Medulla oblongata (tissue), 1 donor: ENCODE measurements around the gene SH3PXD2B.
"Not testable (repeated sequence)": the region's sequence is repeated elsewhere in the genome, so short reads cannot be mapped to it uniquely, and the experiment has no call there.

Experiments
- DNase-seq: peaks from one replicate; pipeline ENCODE4 v3.0.0-alpha.2; 2015; ENCODE audit errors: extremely low spot score

SH3PXD2B gene

DNA sequence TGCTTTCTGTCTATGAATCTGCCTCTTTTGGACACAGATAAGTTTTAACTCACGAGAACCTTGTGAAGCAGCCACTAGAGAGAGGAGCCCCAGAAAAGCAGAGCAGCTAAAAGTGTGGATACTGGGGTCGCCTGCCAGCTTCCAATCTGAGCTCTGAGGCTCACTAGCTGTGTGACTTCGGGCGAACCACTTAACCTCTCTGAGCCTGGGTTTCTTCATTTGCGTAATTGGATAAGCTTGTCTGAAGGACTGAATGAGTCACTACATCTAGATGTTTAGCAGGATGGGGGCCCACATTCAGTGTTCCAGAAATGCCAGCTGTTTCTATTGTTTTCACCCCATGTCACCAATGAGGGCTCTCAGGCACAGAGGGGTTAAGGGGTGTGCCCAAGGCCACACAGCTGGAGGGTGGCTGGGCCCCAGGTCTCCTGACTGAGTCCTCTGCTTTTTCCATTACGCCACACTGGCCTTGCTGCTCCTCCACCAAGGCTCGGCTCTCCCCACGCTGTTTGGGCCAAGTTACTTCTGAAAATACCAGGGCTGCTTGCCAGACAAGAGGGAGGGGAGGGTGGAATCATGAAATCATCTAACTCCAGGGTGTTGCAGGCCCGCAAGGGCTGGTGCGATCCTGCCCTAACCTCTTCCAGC, 36.2 kb downstream of the SH3PXD2B start:
- DNase-seq: peak; percentile 86

DNA sequence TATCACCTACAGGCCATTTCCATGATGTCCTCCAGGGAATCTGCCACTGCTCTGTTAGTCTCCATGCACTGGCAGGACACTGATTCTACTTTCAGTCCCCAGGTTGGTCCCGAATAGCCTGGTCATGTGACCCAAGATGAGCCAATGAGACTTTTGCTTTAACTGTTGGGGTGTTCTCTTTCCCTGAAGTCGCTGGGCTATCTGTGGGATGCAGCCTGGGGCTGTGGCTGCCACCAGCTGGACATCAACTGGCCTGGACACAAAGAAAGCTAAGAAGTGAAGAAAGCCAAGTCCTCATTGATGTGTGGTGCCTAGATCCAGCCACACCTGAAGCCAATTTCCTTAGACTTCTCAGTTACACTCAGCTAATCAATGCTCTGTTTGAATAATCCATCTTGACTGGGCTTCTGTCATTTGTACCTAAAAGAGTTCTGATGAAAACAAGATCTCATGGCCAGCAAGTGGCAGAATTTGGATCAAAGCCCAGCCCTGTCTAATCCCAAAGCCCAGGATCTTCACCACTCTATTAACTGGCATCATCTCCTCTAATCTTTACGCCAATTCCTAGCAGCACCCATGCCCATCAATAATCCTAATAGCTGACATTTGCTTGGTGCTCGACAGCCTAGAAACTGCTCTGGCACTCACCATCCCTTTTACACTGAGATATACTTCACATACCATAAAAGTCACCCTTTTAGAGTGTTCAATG, 37.0 kb downstream of the SH3PXD2B start:
- peak; percentile 53 for DNase-seq

DNA sequence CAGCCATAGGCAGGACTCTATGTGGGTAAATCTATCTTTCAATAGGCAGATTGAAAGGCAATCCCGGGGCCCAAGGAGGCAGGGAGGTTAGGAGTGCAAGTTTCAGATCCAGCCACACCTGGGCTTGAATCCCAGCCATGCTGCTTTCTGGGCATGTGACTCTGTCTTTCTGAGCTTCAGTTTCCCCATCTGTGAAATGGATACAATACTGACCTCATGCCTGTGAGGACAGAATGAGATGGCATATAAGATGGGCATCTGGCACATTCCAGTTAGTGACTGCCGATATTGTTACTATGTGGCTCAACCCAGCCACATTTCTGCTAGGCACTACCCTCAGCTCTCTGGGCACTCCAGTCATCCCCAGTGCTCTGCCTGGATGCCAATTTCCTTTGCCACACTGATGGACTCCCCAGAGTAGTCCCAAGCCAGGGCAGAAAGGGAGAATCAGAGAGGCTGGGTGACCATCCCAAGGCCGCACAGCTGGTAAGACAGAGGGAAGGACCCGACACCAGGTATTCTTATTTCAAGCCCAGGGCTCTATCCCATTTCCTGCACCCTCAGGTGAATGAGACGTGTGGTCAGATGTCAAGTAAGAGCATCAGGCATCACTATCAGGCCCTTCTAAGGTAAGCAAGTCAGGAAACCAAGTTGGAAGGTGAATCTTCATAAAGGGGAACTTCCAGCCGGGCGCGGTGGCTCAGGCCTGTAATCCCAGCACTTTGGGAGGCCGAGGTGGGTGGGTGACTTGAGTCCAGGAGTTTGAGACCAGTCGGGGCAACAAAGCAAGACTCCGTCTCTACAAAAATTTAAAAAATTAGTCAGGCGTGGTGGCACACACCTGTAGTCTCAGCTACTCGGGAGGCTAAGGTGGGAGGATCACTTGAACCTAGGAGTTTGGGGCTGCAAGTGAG, 38.7 kb downstream of the SH3PXD2B start:
- DNase-seq: no peak

DNA sequence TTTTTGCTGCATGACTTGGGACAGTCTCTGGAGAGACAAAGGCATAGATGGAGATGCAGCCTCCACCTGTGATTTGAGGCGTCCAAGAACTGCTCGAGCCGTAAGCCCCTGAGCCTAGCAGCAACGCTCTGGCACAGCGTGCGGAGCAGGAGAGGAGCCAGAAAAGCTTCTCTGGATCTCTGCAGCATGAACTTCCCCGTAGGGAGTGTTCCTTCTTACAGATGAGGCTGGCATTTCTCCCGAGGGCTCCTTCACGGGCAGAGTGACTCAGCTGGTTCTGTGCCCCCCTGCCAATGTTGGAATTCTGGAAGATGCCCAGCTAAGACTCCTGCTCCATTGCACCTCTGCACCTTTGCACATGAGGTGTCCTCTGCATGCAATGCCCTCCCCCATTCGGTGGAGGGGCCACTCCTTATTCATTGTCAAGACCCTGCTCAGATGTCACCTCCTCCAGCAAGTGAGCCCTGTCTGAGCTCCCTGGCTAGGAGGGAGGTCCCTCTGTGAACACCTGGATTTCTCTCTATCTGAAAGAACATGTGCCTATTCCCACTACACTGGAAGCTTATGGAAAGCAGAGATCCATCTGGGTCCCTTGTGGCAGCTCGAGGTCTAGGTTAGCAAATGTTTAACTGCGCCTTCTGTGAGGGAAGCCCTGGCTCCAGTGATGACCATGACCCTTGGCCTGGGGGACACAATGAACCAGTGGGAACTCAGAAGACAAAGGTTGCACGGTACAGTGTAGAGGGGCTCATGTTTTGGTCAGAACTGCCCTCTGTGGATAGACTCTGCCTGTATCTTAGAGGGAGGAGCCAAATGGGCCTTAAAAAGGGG, 39.6 kb downstream of the SH3PXD2B start:
- peak; percentile 63 for DNase-seq

DNA sequence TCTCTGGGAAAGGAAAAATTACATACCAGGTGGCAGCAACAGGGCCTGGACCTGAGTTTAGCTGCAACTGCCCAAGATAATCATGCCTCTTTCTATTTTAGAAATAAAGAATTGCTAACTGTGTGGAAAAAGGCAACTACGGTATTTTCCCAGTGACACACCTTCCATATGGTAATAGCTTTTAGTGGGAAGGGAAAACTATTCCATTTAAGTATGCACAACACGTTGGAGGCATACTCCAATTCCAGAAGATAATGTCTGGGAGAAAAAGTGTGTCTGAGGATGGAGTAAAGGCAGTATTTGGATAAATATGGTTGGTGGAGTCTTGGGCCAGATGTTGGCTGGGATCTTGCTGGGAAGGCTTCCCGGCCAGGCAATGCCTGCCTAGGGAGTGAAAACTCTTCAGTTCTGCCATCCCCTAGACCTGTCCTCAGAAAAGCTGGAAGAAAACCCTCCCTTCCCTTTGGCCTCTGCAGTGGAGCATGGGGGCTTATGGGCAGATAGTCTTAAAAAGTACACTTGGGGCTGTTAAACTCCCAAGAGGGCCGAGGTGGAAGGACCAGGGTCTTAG, 40.6 kb downstream of the SH3PXD2B start:
- DNase-seq: no peak

DNA sequence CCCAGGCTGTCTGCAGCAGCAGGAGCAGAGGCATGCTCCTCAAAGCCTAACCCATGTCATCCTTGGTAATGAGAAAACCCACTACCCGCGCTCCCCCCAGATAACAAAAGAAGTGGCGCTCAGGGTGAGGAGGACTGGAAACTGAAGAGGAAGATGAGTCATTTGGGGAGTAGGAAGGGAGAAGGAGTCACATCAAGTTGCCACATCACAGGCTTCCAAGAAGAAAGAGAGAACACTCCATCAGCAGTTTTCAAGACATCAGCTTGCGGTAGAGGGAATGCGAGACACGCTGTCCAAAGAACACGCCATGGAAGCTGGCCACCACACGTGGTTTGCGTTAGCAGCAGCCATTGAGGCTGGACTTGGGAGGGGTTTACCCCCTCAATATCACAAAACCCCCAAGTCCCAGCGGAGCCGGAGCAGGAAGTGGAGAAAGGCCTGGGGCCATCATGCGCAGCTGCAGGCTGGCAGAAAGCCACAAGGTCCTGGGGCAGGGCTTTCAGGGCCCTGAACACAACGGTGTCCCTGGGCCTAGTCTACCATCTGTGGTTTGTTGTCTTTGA, 41.5 kb downstream of the SH3PXD2B start:
- peak; percentile 78 for DNase-seq

DNA sequence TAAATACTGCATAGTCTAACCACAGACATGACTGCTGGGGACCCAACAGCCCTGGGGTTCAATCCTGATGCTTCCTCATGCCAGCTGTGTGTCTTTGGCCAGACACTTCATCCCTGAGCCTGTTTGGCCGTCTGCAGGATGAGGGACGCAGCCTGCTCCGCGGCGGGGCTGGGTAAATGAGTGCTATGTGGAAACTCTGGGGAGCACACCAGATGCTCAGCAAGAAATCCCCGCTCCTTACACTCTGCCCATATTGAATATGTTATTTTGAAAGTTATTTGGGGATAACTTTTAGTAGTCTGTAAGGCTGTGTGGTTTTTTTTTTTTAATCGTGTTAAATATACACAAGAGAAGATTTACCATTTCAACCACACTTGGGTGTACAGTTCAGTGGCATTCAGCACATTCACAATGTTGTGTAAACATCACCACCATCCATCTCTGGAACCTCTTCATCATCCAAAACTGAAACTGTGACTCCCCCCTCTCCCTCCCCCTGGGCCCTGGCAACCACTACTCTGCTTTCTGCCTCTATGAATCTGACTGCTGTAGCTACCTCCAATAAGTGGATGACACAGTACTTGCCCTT, 42.7 kb downstream of the SH3PXD2B start:
- DNase-seq: no peak

DNA sequence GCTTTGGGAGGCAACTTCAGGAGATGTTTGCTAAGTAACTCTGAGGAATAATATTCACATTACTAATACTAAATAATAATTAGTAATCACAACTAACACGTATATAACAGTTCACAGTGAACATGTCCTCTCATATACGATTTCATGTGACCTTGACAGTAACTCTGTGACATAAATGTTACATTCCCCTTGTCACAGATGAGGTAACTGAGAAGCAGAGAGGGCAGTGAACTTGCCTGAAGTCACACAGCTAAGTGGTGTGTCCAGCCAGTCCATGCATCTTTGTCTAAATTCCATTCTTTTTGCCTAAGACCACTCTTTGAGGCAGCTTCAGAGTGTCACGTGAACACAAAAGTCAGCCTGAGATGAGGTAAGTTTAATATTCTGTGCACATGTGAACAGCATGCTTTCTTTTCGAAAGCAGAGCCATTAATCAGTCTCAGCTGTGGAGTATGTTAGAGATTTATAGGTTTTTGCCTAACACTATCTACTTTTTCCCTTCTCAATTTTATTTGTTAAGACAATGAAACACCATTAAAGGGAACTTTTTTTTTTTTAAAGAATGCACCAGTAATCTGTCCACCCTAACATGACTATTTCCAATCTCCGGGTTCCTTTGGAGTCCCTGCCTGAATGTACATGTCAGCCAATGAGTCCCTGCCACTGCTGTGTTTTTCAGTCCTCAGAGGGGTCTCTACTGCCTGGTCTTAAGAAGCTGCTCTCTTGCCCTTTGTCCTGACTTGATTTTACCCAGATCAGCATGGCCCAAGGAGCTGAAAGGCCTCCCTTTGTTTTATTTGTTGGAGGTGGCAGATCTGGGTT, 43.5 kb downstream of the SH3PXD2B start:
- DNase-seq: no peak

DNA sequence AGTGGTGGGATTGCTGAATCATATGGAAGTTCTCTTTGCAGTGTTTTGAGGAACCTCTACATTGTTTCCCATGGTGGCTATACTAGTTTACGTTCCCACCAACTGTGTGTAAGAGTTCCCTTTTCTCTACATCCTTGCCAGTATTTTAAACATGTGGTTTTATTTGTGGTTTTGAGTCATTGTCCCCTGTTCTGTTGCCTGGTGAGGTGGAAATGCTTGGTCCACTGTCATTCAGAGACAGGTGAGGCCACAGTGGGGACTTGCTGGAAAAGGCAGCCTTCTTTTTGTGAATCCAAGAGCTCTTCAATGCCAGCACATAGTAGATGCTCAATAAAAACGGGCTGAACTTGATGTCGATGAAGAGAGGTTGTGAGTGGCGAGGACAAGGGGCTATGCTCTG, 44.2 kb downstream of the SH3PXD2B start:
- peak; percentile 50 for DNase-seq

DNA sequence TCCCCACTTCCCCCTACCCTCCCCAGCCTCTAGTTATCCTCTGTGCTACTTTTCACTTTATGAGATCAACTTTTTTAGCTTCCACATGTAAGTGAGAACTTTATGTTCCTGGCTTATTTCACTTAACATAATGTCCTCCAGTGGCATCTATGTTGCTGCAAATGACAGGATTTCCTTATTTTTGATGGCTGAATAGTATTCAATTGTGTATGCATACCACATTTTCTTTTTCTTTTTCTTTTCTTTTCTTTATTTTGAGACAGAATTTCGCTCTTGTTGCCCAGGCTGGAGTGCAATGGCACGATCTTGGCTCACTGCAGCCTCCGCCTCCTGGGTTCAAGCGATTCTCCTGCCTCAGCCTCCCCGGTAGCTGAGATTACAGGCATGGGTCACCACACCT, 44.8 kb downstream of the SH3PXD2B start:
- not testable (repeated sequence) for DNase-seq

DNA sequence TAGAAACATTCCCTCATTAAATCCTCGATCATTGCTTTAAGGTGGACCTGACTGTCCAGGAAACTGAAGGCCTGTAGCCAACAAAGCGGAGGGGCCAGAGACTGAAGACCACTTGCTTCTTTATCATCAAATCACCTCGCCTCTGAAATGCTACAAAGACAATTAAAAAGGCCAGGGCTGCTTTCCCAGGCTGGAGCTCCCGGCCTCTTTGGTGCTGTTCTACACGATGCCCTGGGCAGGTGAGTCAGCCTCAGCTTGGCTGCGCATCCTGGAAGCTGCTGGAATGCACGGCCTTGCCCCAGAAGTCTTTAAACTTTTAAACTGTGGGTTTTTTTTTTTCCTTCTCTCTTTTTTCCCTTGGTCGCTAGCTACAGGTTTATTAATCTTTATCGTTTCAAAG, 46.5 kb downstream of the SH3PXD2B start:
- no peak for DNase-seq

DNA sequence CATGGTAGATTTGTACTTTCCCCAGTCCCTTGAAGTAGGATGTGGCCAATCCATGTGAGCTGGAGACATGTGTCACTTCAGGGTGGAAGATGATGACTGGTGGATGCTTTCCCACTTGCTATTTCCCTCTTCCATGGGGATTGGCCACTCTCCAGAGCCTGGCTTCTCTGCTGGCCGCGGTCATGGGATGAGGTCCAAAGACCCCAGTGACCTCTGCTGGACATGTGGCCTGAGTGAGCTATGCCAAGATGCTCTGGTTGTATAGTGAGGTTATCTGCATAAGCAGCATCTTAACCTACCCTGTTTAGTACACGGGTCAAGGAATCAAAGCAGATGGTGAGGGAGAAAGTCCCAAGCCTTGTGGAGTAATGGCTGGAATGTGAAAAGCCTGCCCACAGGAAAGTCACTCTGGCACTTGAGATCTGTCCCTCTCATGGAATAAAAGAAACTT, 47.1 kb downstream of the SH3PXD2B start:
- DNase-seq: no peak

DNA sequence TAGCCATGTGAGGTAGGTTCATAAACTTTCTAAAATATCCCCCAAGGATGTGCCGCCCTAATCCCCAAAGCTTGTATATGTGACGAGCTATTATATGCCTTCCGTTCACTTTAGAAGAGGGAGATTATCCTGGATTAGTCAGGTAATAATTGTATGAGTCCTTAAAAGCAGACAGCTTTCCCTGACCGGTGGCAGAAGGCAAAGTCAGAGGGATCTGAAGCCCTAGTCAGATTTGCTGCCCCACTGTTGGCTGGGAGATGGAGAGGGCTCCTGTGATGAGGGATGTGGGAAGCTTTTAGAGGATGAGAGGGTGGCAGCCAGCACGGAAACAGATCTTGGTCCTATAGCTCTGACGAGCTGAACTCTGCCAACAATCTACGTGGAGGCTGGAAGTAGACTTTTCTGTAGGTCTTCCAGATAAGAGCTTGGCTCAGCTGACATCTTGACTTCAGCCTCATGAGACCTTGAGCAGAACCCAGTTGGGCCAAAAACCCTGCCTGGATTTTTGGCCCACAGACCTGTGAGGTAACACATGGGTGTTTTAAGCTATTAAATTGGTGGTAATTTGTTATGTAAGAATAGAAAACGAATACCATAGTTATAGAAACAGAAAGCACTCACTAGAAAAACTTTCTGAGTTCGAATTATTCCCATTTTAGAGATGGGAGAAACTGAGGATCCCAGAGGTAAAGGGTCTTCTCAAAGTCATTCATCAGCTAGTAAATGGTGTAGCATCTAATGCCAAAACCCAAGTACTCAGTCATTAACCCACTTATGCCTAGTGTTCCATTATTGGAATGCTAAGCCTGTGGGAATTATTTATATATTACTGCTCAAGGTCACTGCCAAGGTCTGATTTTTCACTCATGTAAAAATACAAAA, 48.9 kb downstream of the SH3PXD2B start:
- no peak for DNase-seq

DNA sequence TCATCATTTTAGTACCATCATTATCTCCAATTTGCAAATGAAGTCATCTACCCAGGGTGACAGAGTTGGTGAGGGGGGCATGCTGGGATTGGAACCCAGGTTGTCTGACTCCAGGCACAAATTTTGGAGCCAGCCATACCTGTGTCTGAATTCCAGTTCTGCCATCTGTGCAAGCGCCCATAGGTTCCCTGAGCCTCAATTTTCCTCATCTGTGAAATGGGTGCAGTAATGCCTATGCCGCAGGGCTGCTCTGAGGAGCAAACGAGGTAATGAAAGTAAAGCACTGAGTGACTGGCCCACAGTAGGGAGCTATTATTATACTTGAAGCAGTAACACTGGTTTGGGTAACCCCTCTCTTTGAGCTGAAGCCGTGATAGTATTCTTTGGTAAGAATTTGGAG, 49.6 kb downstream of the SH3PXD2B start:
- no peak for DNase-seq

DNA sequence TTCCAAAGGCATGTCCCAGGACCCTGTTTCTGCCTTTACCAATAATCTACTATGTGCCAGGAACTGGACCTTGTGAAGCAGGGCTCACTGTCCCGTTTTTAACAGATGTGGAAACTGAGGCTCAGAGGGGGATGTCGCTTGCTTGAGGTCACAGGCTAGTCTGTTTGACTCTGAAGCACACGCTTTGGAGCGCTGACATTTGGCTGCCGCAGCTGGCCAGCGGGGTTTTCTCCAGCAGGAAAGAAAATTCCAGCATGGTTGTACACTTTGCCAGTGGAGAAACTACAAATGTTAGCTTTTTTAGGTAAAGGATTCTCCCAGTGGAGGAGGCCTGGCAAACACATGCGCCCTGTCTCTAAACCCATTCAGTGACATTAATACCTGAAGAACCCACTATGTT, 50.5 kb downstream of the SH3PXD2B start:
- peak; percentile 57 for DNase-seq

DNA sequence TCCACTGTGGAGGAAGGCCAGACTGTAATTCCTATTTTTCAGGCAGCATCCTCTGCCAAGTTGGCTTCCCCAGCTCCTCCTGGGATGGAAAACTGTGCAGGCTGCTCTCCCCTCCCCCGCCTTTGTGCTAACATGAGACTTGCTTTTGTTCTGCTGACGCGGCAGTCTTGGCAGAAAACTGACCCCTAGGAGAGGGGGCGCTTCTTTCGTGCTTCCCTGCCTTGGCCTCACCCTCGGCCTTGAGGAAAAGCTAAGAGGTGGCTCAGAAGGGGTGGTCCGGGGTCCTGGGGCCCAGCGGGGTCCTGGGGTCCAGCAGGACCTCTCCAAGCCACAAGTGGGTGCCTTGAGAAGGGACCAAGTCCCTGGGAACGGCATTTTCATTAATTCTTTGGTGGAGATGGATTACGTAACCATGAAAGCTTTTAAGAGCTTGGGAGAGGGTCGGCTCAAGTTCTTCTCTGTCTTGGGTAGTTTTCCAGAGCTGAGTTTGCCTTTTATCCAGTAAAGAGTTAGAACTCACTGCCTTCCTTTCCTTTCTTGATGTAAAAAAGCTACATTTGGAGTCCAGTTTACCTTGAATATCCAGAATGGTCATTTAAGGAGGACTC, 51.0 kb downstream of the SH3PXD2B start:
- peak; percentile 95 for DNase-seq

DNA sequence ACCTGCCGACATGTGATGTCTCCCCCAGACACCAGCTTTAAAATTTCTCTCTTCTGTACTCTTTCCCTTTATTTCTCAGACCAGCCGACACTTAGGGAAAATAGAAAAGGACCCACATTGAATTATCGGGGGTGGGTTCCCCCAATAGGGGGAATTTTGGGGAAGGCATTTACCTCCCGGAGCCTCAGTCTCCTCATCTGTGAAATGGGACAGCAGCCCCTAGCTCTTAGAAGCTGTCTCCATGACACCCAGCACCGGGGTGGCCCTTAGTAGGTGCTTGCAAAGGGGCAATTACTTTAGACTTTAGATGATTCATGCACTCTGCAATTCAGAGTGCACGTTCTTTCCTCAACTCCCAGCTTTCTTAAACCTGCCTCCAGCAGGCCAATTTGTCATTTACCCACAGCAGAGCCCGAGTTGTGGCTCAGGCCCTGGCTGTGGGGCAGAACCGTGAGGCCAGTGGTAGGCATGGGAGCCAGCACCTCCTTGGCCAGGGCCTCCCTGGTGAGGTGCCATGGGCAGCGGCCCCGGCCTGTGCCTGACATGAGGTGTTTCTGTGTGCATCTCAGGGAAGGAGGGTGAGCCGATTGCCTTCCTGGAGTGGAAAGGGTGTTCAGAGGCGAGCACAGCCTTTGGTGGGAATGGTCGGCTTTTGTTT, 51.7 kb downstream of the SH3PXD2B start:
- DNase-seq: no peak

DNA sequence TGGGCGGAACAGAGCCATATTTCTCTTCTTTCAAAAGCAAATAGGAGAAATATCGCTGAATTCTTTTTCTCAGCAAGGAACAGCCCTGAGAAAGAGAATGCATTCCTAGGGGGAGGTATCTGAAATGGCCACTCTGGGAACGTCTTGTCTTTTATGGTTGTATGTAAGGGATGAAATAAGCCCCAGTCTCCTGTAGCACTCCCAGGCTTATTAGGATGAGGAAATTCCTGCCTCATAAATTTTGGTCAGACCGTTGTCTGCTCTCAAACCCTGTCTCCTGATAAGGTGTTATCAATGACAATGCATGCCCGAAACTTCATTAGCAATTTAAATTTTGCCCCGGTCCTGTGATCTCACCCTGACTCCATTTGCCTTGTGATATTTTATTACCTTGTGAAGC, 52.3 kb downstream of the SH3PXD2B start:
- not testable (repeated sequence) for DNase-seq
